SK-N-MC (cell line): ENCODE results near the gene RASAL1.

Experiments used
- EZH2 ChIP-seq: fragments of 200-600 bp; sonication (generic); IDR thresholded peaks from one replicate; pipeline ENCODE4 v1.6.1; 2017; ENCODE audit warnings: antibody characterized with exemption
- FOXP2 ChIP-seq: optimal IDR thresholded peaks from 2 replicates; pipeline ENCODE3; 2011; ENCODE audit warnings: mild to moderate bottlenecking, moderate library complexity; ENCODE audit not compliant: insufficient read depth; ENCODE audit errors: extremely low read length, control extremely low read depth
- POLR2AphosphoS5 ChIP-seq: IDR thresholded peaks from 2 replicates; pipeline ENCODE4 v1.6.1; 2012; ENCODE audit warnings: mild to moderate bottlenecking, low read depth, low read length, borderline replicate concordance

DNA sequence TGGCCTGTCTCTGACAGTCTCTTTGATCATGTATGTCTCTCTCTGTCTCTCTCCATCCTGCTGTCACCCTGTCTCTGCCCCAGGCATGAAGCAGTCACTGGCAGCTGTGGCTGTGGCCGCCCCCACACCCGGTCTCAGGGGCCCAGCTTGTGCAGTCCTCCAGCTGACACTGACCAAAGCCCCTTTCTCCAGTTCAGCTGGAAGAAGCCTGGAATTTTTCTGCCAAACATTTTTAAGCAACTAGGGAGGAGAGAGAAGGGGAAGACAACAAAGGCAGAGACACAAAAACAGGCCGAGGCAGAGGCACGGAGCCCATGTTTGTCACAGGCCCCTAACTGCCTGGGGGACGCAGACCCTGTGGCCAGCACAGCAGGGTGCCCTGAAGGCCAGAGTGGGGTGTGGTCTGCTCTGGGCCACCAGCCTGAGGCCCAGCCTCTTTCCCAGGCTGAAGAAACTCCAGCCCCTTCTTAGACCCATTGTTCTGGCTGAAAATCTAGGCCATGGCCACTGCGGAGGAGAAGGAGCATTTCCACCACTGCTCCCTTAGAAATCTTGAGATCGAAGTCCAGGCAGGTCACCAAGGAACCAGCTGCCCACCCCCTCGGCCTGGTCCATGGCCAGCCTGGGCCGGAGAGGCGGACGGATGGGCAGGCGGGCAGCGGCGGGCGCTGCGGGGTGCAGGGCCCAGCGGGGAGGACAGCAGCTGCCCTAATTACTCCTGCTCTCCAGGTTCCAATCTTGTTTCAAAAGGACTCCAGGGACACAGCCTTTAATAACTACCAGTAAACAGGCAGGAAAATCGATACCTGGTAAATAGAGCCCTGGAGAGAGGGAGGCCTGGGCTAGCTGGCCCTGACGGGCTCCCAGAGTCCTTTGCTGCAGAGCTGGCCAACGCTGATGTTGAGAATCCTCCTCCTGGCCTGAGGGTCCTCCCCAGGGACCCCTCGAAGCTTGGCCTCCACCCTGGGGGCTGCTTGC is 64.1 kb downstream of the RASAL1 start:
- TF ChIP-seq EZH2 (no peak), POLR2AphosphoS5 (no peak), FOXP2 (no peak)
